ENCODE measurements around the gene RLIM.
"Not testable (repeated sequence)": the region's sequence is repeated elsewhere in the genome, so short reads cannot be mapped to it uniquely, and the experiment has no call there.

RLIM gene

DNA sequence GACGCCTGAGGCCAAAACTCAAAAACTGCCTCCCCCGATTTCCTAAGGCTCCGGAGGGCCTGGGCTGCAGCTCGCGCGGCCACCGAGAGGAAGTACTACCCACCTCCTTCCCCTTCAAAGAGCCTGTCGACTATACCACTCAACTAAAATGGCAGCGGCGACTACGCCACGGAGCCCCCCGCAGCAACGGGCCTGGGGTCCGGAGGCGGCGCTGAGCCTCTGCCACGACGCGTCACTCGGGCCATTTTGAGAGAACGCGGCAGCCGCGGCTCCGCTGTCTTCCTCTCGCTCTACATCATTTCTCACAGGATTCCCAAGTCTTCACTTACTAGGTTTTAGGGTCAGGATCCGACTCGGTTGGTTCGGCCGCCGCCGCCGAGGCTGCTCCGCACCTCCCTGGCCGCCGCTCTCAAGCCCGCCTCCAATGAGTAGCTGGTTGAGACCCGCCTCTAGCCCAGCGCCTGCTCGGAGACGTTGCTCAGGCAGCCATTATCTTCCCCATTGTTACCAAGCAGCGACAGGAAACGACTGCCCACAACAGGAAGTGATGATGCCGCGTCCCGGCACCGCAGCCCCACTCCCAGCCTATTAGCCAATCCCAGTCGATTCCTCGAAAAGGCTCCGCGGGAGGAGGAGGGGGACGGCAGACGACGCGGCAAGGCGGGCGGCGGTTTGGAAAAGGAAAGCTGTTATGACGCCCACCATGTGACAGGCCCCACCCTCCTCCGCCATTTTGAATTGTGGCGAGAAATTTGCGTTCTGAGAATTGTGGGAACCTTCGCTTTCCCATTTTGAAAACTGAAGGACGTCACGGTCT, at the start of gene RLIM:
TSS of gene RLIM (minus strand) at position 532 of the 817 bp plus-strand sequence. CDS start 18,647 bp downstream, outside the sequence.
- peak; percentile 80 for DNase-seq (ENCODE audit: low read depth, low spot score)

- DNase-seq (ENCODE audit: low read depth, low spot score), result no peak
Observed at GRCh38 chrX:74656079-74656745, 41.8 kb upstream of the RLIM start.

DNA sequence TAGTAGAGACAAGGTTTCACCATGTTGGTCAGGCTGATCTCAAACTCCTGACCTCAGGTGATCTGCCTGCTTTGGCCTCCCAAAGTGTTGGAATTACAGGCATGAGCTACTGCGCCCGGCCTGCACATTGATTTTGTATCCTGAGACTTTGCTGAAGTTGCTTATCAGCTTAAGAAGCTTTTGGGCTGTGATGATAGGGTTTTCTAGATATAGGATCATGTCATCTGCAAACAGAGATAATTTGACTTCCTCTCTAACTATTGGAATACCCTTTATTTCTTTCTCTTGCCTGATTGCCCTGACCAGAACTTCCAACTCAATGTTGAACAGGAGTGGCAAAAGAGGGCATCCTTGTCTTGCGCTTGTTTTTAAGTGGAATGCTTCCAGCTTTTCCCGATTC, 40.5 kb upstream of the RLIM start:
- not testable (repeated sequence) for DNase-seq (ENCODE audit: low read depth, low spot score)

GRCh38 chrX:74636749-74637314, 22.4 kb upstream of the RLIM start:
- no peak for DNase-seq (ENCODE audit: low read depth, low spot score)

GRCh38 chrX:74613370-74614092, 893 bp downstream of the RLIM start:
- DNase-seq (ENCODE audit: low read depth, low spot score), result no peak

GRCh38 chrX:74606799-74607198, 7.6 kb downstream of the RLIM start:
- DNase-seq (ENCODE audit: low read depth, low spot score), result no peak

DNA sequence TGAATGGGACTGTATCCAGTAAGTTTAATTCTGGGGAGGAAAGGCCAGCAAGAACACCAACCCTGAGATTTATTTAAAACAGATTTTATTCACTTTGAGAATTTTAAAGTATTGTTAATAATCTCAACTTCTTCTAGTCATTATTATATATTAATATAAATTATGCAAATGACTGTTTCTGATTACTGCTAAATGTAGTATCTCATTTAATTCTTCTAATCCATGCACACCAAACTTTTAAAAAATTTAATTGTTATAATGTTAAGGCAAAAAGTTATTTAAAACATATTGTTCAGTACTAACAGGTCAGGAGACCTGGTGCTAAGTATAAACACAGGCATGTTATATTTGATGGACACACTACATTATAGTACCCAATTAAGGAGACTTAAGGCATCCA, 8.1 kb downstream of the RLIM start:
- DNase-seq (ENCODE audit: low read depth, low spot score), result no peak

- no peak for DNase-seq (ENCODE audit: low read depth, low spot score)
Observed at GRCh38 chrX:74603040-74603439, 11.4 kb downstream of the RLIM start.

DNA sequence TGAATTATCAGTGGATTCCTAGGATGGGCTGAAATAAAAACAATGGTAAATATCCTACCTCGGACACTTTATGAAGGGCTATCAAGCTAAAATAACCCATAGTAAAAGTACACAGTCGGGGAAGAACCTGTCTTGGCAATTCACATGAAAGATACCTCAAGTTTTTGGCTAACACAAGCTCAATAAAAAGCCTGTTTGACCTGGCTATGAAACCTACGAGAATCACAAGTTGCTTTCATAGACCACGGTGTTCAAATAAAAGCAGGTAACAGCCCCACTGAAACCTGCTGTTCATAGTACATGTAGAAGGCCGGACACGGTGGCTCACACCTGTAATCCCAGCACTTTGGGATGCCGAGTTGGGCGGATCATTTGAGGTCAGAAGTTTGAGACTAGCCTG, 12.3 kb downstream of the RLIM start:
- no peak for DNase-seq (ENCODE audit: low read depth, low spot score)

GRCh38 chrX:74593593-74593992, 20.8 kb downstream of the RLIM start:
- DNase-seq (ENCODE audit: low read depth, low spot score), result no peak

DNA sequence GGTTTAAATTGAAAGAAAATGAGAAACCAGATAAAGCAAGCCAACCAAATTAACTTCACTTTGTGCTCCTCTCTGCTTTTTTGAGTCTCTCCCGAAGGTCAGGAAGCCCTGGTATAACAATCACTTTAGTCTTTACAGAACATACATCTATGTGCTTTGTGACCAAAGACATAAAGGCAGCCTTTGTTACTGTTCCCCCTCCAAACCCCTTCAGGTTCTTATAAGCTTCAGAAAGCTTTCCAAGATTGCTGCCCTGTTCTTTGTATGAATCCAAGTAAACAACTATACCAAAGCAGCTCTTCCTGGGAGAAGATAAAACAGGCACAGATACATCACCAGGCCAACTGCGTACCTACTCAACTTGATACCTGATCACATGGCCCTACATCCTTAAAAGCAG, 28.7 kb downstream of the RLIM start:
- DNase-seq (ENCODE audit: low read depth, low spot score), result no peak

GRCh38 chrX:74579597-74580198, 34.7 kb downstream of the RLIM start:
- peak; percentile 7 for DNase-seq (ENCODE audit: low read depth, low spot score)

DNA sequence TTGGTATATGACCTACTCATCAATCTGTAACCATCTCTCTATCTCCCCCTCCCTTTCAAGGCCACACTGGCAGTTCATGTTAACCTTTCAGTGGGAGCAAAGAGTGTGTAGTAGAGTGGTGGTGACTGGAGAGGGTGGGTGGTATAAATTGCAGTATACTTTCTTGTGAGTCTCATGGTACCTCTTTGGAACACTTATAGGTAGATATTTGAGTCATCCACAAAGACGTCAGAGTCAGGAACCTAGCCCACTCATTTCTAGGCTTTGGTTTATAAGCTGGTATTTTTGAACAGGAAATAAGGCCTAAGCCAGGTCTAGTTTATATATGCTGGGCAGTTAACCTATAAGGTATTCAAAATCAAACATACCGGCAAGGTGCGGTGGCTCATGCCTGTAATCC, 36.3 kb downstream of the RLIM start:
- DNase-seq (ENCODE audit: low read depth, low spot score), result no peak

DNA sequence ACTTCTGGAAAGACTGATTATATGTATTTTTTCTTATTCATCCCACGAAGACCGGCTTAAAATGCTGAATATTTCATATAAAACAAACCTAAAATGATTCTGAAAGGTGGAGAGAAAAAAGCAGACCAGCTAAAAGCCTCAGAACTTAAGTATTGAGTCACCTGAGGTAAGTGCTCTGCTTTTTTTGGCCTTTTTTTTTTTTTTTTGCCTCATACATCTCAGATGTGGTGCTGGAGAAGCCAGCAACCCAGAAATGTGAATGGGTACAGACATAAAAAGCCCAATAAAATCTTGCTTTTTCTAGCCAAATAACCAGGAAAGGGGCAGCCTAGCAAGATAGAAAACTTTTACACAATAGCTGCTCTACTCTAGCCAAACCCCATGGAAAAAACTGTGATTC, 57.0 kb downstream of the RLIM start:
- no peak for DNase-seq (ENCODE audit: low read depth, low spot score)

DNA sequence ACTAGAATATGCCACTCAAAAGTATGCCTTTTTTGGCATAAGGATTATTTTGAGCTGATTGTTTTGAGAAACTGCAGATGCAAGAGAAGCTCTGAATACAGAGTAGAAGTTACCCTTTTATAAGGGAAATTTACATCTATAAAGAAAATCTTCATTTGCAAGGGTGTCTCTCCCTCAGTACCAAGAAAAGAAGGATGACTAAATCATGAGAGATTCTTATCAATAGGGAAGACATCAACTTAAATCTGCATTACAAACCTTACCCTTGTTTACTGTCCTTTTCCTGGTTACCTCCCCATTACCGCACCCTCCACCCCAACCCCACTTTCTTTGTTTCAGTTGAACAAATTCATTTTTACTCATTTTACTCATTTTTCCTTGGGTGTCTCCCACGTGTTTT, 62.5 kb downstream of the RLIM start:
- DNase-seq (ENCODE audit: low read depth, low spot score), result no peak

GRCh38 chrX:74550295-74550802, 64.1 kb downstream of the RLIM start:
- DNase-seq (ENCODE audit: low read depth, low spot score), result no peak

GRCh38 chrX:74546984-74547383, 67.4 kb downstream of the RLIM start:
- DNase-seq (ENCODE audit: low read depth, low spot score), result no peak

DNA sequence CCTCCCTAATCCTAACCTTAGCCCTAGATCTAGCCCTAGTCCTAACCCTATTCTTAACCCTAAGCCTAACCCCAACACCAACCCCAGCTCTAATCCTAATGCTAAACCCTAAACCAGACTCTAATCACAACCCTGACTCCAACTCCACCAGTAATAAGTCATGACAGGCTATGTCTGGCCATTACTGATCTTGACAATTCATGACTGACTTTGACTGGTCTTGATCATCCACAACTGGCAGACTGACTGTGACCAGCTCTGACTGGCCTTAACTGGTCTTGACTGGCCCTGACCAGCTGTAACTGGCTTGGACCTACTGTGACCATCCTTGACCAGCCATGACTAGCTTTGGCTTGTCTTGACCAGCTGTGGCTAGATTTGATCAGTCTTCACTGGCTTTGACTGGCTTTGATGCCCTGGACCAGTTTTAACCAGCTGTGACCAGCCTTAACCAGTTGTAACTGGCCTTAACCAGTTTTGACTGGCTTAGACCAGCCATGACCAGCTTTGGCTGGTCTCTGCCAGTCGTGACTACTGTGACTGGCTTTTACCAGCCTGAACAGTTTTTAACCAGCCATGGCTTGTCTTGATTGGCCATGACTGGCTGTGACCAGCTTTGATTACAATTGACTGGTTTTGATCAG, 68.4 kb downstream of the RLIM start:
- no peak for DNase-seq (ENCODE audit: low read depth, low spot score)

DNA sequence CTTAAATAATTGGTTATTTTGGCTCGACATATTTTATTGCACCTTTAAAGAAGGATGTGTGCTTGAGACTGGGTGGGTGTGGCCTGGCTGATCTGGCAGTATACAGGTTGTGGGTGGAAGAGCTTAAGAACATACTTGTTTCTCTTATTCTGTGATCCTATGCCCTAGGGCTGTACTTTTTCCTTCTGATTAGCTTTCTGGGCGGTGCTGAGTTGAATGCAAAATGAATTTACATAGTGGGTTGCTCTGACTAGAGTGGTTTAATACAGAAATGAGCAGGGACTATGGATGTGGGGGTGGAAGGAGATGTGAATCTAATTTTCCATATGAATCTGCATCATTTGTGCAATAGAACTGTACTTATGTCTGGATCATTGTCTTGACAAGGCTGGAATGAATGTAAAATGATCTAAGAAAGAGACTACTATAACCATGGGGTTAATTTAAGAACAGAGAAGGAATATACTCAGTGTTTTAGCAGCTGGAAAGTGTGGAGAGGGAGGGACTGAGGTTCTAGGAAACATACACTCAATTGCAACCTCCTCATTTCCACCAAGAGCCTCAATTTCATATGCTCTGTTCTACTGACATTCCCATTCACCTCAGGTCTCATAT, 73.7 kb downstream of the RLIM start:
- no peak for DNase-seq (ENCODE audit: low read depth, low spot score)

DNA sequence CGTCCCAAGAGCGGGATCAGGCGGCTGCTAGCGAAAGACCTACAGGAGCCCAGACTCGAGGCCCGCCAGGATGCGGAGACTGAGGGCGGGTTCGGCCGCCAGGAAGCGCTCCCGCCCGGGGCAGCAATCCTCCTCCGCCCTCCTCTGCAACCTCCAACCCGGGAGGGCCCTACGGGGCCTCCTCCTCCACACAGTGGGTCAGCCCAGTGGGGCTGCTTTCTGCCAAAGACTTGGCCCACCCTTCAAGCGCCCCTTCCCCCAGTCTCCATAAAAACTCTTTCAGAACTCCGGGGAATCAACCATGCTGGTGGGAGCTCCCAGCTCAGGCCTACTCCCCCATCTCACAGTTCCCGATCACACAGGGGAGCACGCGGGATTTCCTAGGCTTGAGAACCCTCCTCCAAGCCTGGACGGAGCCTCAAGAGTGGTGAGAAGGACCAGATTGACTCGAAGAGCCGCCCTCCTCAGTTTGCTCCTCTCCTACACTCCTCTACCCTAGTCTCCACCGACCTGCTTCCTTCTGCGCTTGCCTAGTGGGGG, 77.5 kb downstream of the RLIM start:
- DNase-seq (ENCODE audit: low read depth, low spot score), result no peak

Data from smooth muscle cell of the brain vasculature (primary cell).